HG02759 (cell line): ENCODE data around the gene RIN2.
"Not testable (repeated sequence)": the region's sequence is repeated elsewhere in the genome, so short reads cannot be mapped to it uniquely, and the experiment has no call there.

Experiments used
- ATAC-seq: cut with Tn5 transposase; IDR thresholded peaks from one replicate; pipeline ENCODE4 v1.9.1; 2021; ENCODE audit warnings: mild to moderate bottlenecking, moderate library complexity; ENCODE audit not compliant: unreplicated experiment

The RIN2 gene

DNA sequence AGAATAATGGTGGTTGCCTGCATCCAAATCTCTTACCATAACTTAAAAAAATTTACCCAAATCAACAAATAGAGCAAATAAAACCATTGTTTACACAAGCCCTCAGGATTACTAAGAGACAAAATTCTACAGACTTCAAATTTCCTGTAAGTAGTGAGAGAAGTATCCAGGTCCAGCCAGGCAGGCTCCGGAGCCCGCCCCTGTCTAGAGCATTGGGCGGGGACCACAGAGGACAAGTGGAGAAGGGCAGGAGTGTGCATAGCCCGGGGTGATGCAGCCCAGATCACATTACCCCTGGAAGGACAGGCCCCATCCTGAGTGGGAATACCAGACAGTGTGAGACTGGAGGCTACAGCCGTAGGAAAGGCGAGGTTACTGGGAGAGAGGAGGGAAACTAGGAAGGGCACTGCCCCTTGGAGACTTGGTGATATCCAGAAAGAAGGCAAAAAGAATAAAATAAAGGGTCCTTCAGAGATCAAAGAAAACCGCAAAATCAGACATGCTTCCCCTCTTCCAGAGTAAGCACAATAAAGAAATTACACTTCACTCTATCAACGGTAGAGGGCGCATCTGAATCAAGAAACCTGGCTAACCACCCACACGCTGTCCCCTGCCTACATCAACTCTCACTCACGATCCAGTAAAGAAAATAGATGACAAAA, 26.6 kb downstream of the RIN2 start:
- ATAC-seq = no peak

DNA sequence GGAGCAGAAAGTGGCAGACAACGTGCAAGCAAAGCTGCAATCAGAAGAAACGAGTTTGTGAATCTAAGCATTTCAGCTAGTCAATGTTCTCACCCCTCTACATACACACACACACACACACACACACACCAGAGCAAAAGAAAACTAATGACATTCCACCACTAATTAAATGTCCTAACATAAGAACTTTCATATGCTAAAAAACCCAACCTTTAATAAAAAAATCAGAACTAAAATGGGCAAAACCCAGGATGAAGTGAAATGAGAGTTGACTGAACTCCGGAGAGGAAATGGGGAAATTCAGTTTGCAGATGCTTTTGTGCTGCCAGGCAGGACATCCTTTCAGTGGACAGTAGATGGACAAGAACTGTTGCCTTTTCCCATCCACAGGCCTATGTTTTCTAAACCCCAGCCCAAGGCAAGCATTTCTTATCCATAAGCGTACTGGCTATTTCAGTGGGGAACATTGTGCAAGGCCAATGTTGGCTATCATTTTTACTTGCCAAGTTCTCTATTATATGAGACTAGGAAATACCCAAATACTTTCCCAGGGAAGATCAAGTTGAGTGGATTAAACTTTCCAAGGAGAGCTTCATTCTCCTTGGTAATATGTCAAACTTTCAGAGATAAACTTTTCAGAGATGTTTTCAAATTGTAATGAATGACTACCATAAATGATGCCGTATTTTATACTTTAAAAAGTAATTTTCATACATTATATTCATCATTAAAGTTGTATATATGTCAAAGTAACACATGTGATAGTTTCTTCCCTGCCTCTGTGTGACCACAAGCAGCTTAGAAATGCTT, 27.3 kb downstream of the RIN2 start:
- ATAC-seq = no peak

GRCh38 chr20:19785983-19786285, 27.9 kb downstream of the RIN2 start:
- no peak for ATAC-seq

DNA sequence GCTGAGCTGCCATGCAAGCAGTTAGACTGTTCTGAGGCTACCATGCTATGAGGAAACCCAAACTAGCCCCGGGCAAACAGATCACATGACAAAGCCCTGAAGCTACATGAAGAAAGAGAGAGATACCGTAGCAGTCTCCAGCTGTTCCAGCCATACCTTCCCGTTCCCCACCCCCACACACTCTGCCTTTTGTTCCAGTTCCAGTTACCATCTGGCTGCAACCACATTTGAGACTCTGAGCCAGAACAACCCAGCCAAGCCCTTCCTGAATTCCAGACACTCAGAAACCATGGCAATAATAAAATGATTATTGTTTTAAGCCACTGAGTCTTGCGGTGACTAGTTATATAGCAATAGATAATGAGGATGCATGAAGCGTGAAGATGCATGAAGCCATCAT, 28.3 kb downstream of the RIN2 start:
- ATAC-seq = no peak

GRCh38 chr20:19787366-19787765, 29.3 kb downstream of the RIN2 start:
- no peak for ATAC-seq

GRCh38 chr20:19789009-19789408, 31.0 kb downstream of the RIN2 start:
- no peak for ATAC-seq

- ATAC-seq = no peak
These were observed 31.4 kb downstream of the RIN2 start for GRCh38 chr20:19789446-19789845.

GRCh38 chr20:19791887-19792286, 33.8 kb downstream of the RIN2 start:
- no peak for ATAC-seq

DNA sequence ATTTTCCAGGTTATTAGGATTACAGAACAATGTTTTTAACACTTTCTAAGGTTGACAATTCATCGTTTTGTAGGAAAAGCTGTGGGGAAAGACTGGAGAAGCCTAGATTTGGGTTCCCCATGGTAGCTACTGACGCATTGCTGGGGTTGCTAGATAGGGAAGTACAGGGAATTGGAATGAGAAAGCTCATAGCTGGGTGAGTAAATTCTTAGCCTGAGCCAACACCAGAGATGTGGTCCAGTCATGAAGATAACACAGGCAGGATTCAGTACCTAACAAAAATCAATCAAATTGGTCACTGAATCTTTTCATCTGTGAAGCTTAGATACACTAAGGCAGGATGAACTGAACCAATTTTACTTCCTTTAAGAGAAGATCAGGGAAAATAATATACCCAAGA, 35.7 kb downstream of the RIN2 start:
- no peak for ATAC-seq

DNA sequence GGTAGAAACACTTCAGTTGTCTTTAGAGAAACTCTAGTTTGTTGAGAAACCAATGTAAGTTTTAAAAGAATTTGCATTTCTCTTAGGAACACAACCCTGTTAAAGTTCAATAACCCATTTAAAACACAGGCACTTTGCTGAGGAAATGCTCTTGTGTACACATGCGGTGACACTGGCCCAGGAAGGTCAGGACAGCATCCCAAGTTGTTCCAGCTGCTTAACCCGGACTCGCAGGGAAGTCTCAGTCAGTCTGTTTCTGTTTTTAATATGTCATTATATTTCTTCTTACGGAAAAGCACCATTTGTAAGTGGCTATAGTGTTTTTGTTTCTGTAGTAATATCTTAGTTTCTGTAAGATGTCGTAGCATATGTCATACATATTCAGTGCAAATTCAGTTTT, 36.9 kb downstream of the RIN2 start:
- ATAC-seq = no peak

- ATAC-seq = no peak
These were observed 41.3 kb downstream of the RIN2 start for GRCh38 chr20:19799325-19799724.

- no peak for ATAC-seq
These were observed 44.0 kb downstream of the RIN2 start for GRCh38 chr20:19802099-19802491.

- no peak for ATAC-seq
These were observed 44.6 kb downstream of the RIN2 start for GRCh38 chr20:19802492-19803158.

DNA sequence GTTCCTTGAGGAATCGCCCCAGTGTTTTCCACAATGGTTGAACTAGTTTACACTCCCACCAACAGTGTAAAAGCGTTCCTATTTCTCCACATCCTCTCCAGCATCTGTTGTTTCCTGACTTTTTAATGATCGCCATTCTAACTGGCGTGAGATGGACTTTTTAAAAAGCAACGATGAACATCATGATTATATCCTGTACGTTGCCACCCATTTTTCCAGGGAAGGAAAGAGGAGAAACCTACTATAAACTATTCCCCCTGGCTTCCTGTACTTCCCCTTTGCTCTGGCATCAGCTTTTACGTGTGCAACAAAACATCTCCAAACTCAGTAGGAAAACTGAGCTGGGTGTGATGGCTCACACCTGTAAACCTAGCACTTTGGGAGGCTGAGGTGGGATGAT, 48.2 kb downstream of the RIN2 start:
- not testable (repeated sequence) for ATAC-seq

DNA sequence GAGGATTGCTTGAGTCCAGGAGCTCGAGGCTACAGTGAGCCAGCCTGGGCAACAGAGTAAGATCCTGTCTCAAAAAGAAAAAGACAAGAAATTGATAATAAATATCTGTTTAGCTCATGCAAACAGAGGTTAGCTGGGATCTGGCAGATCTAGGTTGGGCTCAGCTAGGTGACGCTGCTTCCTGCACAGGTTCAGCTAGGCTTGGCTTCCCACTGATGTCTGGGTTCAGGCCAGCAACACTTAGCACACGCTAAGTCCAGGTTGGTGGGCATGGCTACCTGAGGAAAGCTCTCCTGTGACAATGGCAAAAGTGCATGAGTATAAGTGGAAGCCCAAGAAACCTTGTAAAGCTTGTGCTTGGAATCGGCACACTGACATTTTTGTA, 48.7 kb downstream of the RIN2 start:
- no peak for ATAC-seq

- ATAC-seq = no peak
These were observed 49.3 kb downstream of the RIN2 start for GRCh38 chr20:19807191-19807945.
